Measurements from ENCODE around the gene KRTAP3-2.

KRTAP3-2 gene

DNA sequence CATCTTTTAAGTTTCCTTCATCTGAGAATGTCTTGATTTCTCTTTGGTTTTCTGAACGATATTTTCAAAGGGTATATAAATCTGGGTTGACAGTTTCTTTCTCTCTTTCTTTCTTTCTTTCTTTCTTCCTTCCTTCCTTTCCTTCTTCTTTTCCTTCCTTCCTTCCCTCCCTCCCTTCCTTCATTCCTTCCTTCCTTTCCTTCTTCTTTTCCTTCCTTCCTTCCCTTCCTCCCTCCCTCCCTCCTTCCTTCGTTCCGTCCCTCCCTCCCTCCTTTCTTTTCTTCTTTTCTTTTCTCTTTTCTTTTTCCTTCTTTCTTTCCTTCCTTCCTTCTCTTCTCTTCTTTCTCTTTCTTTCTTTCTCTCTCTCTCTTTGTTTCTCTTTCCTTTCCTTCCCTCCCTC is 25.3 kb downstream of the KRTAP3-2 start:
- in situ Hi-C loops (cut with MboI; ENCODE audit: low pct_unique_long_range_greater_than_20kb, low sequenced_read_pairs, unreplicated experiment) = no loop called here
- DNase-seq (ENCODE audit: low spot score) = no peak
- TF ChIP-seq, protein P1, sequence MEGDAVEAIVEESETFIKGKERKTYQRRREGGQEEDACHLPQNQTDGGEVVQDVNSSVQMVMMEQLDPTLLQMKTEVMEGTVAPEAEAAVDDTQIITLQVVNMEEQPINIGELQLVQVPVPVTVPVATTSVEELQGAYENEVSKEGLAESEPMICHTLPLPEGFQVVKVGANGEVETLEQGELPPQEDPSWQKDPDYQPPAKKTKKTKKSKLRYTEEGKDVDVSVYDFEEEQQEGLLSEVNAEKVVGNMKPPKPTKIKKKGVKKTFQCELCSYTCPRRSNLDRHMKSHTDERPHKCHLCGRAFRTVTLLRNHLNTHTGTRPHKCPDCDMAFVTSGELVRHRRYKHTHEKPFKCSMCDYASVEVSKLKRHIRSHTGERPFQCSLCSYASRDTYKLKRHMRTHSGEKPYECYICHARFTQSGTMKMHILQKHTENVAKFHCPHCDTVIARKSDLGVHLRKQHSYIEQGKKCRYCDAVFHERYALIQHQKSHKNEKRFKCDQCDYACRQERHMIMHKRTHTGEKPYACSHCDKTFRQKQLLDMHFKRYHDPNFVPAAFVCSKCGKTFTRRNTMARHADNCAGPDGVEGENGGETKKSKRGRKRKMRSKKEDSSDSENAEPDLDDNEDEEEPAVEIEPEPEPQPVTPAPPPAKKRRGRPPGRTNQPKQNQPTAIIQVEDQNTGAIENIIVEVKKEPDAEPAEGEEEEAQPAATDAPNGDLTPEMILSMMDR (IDR thresholded peaks at IDR 0.05; ENCODE audit: extremely low read depth, insufficient read depth, missing control alignments) = no peak

DNA sequence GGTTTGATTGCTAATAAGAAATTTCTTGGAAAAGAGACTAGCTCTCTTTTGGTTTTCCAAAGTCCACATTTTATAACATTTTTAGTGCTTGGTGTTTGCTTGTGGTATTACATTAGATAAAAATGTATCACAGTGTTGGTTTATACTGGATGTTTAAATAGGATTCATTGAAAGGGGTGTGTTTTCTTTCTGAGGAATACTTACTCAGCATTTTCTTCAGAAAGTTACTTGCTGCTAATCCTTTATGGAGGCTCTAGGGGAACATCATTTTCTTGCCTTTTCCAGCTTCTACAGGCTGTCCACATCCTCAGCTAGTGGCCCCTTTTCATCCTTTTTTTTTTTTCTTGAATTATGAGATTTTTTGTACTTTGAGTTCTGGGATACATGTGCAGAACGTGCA is 32.1 kb downstream of the KRTAP3-2 start:
- no peak for DNase-seq (ENCODE audit: low spot score)
- in situ Hi-C loops (cut with MboI; ENCODE audit: low pct_unique_long_range_greater_than_20kb, low sequenced_read_pairs, unreplicated experiment) = no loop called here
- TF ChIP-seq, protein P1 (IDR thresholded peaks at IDR 0.05; ENCODE audit: extremely low read depth, insufficient read depth, missing control alignments) = no peak

DNA sequence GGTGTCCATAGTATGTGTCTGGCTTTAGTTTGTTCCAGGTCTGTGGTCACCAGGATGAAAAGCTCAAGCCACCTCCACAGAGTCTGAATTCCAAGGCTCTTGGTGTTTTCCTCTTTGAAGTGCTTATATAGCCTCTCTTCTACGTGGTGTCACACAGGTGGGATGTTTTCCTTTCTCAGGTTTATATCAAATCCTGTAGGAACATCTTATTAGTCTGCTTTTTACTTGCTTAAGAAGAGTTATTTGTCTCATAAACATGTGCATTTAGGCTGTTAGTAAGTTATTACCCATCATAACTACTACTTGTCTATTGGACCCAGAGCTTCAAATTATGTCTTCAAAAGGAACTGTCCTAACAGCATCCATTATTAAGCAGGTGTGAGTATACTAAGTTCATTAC is 32.9 kb downstream of the KRTAP3-2 start, which contains the start of gene KRT39:
Gene KRT39 (minus strand): TSS at position 101 of the 400 bp plus-strand sequence. CDS start 92 bp downstream, at position 9.
- DNase-seq (ENCODE audit: low spot score) = no peak
- TF ChIP-seq, protein P1 (IDR thresholded peaks at IDR 0.05; ENCODE audit: extremely low read depth, insufficient read depth, missing control alignments) = no peak
- in situ Hi-C loops (cut with MboI; ENCODE audit: low pct_unique_long_range_greater_than_20kb, low sequenced_read_pairs, unreplicated experiment) = no loop called here

DNA sequence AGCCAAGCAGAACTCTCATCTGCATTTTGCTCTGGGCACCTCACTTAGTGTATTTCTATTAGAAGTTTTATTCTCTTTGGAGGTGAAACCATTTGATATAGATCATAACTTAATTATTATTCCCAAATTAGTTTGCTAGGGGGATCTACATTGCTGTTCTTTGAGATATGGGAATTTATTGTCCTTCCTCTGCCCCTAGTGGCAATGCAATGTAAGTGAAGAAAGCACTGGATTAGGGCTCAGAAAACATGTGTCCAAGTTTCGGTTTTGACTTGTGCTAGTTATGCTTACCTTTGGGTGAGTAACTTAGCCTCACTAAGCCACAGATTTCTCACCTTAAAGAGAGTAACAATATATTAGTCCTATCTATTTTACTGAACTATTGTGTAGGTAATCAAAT is 35.9 kb downstream of the KRTAP3-2 start:
- DNase-seq (ENCODE audit: low spot score) = peak; percentile 23
- in situ Hi-C loops (cut with MboI; ENCODE audit: low pct_unique_long_range_greater_than_20kb, low sequenced_read_pairs, unreplicated experiment) = no loop called here
- TF ChIP-seq, protein P1 (IDR thresholded peaks at IDR 0.05; ENCODE audit: extremely low read depth, insufficient read depth, missing control alignments) = peak; percentile 46

DNA sequence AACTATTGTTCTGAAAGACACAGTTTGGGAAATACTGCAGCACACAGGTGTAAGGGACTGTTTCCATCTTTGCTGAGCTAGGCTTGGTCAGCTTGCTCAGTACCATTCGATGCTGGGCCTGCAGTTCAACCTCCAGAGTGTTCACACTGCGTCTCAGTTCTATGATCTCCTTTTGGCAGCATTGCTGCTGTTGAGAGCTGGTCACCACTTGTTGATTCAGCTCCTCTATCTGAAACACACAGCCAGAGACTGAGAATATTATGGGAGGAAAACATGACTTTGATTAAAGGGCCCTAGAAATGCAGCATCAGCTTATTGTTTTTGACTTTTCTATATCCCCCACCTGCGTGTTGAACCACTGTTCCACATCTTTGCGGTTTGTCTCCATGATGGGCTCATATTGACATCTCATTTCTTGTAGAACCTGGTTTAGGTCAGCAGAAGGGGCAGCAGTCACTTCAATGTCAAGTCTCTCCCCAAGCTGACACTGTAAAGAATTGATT is 37.6 kb downstream of the KRTAP3-2 start:
- TF ChIP-seq, protein P1 (IDR thresholded peaks at IDR 0.05; ENCODE audit: extremely low read depth, insufficient read depth, missing control alignments) = no peak
- in situ Hi-C loops (cut with MboI; ENCODE audit: low pct_unique_long_range_greater_than_20kb, low sequenced_read_pairs, unreplicated experiment) = no loop called here
- no peak for DNase-seq (ENCODE audit: low spot score)

DNA sequence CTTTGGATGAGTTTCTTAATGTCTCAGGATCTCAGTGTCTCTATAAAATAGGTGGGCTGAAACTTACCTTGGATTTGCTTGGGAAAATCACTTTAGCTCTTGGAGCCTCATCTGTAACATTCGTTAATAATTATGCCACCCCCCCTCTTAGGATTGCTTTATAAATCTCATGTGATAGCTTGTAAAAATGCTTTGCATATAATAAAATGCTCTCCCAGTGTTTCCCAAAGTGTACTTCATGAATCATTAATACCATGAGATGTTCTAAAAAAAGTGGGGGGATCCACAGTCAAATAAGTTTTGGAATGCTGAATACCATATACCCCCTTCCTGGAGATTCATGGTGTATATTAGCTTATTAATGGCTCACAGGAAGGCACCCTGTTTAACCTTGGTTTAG is 38.1 kb downstream of the KRTAP3-2 start:
- in situ Hi-C loops (cut with MboI; ENCODE audit: low pct_unique_long_range_greater_than_20kb, low sequenced_read_pairs, unreplicated experiment) = no loop called here
- no peak for DNase-seq (ENCODE audit: low spot score)

More for the DNA sequence above, 38.1 kb downstream of the KRTAP3-2 start:
- TF ChIP-seq, protein P1 (IDR thresholded peaks at IDR 0.05; ENCODE audit: extremely low read depth, insufficient read depth, missing control alignments) = no peak
